ENCODE results near the gene RAPGEF4.

Gene RAPGEF4

DNA sequence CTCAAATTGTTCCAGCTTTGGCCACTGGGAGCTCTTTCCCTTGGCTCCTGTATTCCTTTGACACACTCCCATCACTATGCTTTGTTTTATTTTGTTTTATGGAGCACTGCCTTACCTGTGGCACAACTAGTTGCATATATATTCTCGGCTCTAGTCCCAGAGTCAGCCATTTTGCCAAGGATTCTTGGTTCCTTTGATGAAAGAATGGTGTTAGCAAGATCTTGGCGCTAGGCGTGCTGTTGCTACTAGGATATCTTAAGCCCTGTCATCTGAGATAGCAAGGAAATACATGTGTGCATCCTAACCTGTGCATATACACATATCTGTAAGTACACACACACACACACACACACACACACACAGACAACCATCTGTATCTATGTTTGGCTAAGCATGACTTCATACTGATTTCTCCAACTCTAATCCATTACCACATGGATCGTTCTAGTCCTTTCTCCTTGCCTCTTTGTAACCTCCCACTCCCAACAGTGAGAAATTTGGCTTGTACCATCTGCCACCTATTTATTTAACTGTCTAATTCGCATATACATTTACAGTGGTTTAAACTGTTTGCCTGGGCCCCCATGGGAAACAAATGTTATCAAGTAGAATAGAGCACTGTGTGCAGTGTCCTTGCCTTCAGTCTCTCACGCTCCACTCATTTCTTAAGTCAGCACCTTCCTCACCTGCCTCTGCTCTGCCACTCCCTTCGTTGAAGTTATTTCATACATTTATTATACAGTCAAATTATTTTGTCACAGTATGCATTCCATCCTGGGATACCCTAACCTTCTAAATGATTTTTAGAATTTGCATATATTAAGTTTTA, 202.5 kb downstream of the RAPGEF4 start:
- DNase-seq (ENCODE audit: low spot score), result no peak

DNA sequence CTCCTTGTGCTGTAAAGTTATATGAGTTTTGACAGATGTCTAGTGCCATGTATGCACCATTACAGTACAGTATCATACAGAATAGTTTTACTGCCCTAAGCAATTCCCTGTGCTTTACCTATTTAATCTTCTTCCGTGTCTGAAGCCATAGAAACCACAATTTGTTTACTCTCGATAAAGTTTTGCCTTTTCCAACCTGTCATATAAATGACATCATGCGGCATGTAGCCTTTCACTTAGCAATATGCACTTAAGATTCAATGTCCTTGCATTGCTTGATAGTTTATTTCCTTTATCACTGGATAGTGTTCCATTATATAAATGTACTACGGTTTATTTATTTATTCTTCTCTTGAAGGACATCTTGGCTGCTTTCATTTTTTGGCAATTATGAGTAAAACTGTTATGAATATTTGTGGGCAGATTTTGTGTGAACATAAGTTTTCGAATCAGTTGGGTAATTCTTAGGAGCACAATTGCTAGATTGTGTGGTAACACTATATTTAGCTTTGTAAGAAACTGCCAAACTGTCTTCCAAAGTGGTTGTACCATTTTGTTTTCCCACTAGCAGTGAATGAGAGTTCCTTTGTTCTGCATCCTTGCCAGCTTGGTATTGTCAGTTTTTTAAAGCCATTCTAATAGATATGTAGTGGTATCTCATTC, 203.2 kb downstream of the RAPGEF4 start:
- DNase-seq (ENCODE audit: low spot score), result no peak

DNA sequence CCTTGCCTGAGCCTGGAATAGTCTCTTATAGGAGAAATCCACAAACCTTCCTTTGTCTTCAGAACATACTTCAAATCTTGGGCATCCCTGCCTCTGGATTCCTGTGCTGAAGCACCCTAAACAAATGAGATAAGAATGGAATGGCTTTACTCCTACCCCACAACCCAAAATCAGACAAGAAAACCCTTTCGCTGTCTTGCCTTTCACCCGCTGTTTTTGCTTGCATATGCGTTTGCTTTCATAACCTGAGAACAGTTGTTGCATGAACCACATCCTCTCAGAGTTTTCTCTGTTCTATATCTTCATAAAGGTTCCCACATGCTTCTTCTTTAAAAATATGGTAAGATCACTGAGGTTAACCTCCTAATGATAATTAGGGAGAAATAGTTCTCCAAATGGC, 207.9 kb downstream of the RAPGEF4 start:
- DNase-seq (ENCODE audit: low spot score), result no peak

DNA sequence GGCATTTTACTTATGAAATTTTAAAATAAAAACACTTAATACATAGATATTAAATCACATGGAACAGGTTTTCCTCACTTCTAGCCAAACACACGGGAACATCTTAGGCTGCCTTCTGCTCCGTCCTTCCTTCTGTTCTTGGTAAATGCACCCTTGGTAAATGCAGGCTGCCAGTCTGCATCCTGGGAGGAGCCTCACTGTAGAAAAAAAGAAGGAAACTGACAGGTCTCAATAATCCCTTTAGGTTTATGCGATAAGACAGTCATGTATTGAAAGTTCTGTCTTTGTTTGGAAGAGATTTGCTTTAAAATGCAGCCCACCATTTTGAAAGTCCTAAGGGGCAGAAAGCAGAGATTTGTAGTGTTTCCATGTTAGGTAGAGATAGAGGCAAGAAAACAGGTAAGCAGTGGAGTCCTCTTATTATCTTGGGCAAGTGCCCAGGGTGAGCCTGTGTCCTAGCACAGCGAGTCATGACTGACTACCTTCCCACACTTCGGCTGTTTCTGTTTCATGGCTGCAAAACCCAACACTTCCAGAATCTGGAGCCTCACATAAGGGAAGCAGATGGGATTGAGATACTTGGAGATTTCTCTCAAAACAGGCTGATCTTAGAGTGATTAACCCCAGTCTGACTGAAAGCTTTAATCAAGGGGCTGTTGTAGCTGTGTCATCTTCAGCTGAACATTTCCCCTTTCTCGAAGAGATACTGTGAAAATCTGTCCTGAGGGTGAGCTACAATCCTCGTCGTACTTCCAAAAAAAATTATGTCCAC, 208.6 kb downstream of the RAPGEF4 start:
- no peak for DNase-seq (ENCODE audit: low spot score)

DNA sequence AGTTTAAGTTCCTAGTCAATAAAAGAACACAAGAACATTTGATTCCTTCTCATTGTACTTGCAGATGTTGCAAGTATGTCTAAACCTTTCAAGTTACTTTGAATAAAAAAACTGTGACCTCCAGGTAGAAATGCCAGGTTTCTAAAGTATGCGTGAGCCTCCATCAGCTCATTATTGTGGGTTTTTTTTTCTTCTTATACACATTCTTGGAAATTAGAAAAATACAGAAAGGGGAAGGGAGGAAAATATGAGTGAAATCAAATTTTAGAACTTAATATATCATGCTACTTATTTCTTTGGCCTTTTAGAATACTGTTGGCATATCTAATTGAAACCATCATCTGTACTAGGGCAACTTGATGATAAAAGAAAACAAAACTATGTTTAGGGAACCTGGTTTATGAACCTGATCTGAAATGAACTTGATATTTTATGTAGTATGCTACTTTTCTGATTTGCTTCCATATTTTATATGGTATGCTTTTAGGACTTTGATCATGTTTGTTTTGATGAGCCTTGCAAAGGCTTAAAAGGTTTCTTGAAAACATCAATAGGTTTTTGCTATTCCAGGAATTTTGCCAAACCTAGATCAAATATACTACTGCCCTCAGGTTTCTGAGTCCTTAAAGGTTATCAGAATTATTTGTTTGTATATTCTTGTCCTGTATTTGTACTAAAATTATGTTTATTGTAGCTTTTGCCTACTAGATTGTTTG, 209.3 kb downstream of the RAPGEF4 start:
- no peak for DNase-seq (ENCODE audit: low spot score)

DNA sequence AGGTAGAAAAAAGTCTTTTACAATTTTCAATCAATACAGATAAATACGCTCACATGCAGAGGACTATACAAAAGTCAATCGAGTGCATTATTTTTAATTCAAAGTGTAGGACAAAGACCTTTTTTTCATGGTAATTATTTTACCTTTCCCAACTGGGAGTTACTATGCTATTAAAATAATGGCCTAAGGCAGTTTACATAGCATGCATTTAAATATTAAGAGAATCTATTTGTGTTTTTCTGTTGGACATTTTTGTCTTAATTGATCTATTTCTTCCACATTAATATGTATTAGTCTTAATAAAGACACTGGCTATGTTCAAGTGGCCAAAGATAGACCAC, 209.8 kb downstream of the RAPGEF4 start:
- DNase-seq (ENCODE audit: low spot score), result no peak

DNA sequence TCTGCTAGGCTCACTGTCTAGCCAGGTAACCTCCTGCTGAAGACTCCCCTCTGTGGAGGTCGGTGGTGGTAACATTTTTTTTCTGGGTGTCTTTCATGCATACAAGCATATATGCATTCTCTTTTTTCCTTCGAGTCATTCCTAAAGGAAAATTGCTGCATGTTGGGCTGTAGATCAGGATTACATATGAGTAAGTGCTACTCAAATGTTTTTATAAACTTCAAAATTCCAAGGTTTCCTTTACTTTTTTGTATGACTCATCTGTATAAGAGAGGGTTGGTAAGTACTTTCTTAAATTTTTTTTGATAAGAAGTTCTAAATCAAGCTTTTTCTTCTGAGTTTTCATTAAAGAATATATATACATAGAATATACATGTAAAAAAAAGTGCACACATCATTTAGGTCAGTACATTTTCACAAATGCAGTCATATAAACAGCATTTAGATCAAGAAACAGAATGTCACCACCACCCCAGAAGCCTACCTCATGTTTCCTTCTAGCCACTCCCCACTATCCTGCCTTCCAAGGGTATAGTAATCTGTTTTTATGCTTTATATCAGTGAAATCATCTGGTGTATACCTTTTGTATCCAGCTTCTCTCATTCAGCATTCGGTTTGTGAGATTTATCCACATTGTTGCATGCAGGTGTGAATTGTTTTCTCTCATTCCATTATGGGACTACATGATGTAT, 212.0 kb downstream of the RAPGEF4 start:
- no peak for DNase-seq (ENCODE audit: low spot score)

DNA sequence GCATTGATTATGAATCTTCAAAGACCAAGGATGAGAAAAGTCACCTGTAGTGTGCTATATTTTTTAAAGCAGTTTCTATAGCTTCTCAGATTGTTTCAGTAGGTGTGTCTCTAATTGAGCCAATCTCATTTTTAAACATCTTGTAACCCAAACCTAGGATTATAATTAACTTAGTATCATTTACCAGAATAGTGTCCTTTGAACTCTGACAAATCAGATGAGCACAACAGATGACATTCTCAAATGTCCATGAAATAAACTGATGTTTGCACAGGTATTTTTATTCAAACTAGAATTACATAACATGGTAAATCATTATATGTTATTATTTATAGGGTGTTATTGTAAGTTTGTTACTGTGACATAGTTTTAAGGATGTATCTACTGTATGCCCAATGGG, 213.9 kb downstream of the RAPGEF4 start:
- no peak for DNase-seq (ENCODE audit: low spot score)

DNA sequence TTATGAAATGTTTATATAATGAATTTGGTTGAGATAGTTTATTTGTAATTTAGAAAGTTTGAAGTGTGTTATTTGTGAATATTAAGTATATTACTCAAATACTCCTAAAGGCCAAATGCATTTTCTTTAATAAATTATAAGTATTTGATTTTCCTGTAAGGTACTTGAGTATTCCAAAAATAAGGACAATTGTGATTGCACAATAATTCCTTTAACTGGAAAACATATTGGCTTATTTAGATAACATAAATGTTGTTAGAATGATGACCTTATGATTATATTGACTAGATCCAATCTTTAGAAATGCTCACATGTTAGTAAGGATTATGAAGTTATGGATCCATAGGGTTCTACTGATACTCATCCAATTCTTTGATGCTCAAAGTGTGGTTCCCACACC, 214.9 kb downstream of the RAPGEF4 start:
- DNase-seq (ENCODE audit: low spot score), result no peak

DNA sequence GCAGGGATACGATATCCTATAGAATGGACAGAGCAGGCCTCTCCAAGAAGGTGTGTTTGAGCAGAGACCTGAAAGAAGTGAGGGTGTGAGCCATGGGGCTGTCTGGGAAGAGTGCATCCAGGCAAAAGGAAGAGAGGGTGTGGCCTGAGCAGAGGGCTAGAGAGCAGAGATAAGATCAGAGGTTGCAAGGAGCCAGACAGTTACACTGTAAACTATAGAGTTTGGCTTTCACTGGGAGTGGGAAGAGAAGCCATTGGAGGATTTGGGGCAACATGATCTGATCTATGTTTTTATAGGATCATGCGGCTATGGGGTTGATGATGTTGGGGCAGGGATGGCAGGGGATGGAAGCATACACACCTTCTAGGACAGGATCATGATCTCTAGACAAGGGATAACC, 215.9 kb downstream of the RAPGEF4 start:
- no peak for DNase-seq (ENCODE audit: low spot score)

DNA sequence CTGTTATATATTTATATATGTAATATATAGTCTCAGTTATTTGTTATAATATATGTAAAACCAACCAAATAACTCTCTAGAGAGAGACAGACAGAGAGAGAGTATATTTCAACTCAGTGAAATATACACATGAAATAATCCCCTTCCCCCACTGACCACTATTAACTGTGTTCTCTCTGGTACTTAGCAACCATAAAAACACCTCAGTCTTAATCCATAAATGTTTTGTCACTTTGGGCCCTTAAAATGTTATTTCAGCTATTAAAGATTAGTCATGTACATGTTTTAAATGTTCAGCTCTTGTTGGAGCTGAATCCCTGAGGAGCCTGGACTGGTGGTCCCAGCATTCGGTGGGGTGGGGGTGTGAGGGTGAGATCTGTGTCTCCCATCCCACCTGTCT, 217.8 kb downstream of the RAPGEF4 start:
- DNase-seq (ENCODE audit: low spot score), result no peak

DNA sequence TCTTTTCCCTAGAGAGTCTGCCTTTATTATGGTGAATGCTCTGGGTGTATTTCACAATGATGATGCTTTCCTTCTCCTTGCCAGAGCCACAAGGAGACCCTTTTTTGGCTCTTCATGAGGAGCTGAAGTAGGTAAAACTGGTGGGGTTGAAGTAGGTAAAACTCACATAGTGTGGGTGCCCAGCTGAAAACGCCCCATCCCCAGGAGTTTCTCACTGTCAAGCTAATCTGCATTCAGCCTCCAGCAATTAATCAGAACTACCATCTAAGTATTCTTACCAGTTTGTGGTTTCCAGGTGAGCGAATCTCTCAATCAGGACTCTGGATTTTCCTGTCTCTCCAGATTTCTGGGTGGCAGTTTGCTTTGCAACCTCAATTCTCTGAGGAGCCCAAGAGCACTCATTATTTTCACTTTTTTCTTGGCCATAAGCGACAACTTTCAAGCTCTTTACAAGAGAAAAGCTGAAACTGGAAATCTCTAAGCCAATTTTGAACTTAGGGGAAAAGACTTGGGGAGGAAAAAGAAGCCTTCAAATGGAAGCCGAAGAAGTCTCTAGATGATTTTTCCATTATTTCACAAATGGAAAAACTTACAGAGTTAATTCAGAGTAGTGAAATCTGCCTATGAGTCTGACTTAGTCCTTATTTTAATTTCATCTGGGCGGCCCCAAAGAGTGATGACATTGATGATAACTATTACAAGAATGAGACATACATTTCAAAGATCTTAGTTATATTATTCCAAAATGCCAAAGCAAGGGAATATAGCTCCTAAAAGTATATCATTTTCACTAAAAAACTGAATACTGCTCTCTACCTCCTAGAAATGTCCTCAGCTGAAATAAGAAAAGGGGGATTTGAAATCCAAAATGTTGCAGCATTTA, 218.6 kb downstream of the RAPGEF4 start:
- no peak for DNase-seq (ENCODE audit: low spot score)

DNA sequence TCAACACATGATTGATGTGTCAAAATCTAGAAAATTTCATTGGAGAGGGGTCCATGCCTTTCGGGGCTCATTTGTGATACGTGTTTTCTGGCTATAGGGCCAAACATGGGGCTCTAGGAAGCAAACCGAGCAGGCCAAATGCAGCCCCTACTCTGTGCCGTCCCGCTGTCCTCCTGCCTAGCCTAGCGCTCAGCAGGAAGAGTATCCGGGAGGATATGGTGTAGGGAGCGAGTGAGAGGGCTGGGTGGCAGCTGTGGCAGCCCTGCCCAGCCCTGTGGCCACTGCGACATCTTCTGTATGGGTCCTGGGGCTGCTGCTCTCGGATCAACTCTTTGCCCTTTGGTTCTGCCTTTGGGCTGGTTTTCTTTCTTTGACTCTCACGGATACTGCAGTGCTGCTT, 219.9 kb downstream of the RAPGEF4 start:
- DNase-seq (ENCODE audit: low spot score), result no peak

DNA sequence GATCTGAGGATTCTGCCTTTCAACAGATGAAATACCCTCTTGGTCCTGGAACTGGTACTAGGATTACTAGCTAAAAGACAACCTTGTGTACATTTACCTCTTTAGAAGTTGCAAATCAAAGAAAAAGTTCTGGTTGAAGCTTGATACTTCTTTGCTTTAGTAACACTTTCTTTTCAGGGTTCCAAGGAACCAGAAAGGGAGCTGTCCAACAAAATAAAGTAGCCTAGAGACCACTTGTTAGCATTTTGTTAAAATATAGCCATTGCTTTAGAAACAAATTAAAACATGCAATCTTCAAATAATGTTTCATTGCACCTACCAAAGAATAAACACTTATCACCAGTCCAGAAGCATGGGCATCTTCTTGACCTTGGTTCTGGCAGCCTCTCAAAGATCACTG, 222.1 kb downstream of the RAPGEF4 start:
- no peak for DNase-seq (ENCODE audit: low spot score)

DNA sequence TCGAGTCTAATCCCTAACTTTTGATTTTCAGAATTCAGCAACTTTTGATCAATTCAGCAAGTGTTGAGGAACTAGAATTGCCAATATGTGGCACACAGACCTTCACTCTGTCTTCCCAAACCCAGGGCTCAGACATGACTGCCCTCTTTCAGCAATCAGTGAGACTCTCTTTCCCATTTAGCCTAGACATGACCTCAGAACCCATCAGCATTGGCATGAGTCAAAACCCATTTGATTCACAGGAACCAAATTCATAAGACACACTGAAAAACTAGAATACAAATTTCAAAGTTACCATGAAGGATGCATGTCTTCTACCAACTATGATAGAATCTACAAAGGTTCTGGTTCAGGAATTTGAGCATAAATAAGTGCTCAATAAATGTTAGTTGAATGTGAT, 226.4 kb downstream of the RAPGEF4 start:
- DNase-seq (ENCODE audit: low spot score), result no peak

DNA sequence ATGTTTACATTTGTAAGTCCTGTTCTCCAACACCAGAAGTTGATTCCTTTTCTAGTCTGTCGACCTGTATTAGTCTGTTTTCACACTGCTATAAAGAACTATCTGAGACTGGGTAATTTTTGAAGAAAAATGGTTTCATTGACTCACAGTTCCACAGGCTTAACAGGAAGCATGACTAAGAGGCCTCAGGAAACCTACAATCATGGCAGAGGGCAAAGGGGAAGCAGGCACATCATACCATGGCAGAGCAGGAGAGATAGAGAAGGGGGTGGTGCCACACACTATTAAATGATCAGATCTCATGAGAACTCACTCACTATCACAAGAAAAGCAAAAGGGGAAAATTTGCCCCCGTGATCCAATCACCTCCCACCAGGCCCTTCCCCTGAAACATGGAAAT, 227.2 kb downstream of the RAPGEF4 start:
- no peak for DNase-seq (ENCODE audit: low spot score)

DNA sequence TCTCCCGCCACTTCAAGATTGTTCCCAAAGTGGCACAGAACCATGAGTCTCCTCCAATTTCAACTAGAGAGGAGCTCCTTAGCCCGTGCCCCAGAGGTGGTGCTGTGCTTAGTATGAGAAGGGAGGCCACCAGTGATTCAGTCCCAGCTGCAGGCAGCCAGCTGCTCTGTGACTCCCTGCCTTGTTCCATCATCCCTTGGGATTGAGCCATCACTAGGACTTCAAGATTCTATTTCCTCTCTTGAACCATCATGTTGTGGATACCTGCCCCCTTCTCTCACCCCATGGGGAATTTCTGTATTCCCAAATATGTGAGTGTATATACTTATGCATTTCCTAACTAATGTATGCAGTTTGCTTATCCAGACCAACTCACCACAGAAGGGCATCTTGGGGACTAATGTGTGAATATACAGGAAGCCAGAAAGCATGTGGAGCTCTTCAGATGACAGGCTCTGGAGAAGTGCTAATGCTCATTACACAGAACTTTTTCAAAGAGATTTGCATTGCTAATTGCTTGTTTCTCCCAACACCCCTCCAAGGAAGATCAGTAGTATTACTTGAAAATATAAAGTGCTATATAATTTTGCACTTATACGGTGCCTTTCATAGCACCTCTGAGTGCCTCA, 229.0 kb downstream of the RAPGEF4 start:
- DNase-seq (ENCODE audit: low spot score), result no peak

DNA sequence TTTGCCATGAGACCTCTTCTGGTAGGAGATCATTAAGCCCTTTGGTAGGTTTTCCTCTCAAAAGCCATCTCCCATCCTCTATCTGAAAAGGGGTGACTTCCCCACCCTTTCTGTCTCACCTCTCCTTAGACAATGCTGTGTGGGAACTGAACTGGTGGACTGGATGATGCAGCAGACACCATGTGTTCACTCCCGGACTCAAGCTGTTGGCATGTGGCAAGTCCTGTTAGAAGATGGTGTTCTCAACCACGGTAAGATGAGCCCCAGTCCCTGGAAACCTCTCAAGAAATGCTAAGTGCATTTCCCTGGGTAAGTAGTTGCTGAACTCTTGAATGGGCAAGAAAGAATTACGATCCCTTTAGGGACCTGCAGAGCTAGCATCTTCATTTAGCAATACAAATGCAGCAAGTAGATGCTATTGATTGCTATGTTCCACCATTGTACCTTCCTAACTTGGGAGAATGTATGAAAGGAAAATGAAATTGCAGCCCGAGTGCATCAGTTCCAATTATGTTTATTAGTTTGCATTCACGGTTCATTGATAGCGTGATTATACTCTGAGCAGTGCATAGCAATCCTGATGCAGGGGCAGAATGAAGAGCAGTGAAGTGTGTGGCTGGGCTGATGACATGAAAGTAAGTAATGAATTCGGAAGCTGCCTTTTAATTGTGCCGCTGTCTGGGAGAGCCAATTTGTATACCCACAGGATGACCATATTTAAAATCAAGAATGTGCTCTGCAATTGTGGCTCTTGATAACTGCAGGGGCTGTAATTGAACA, 230.0 kb downstream of the RAPGEF4 start:
- DNase-seq (ENCODE audit: low spot score), result no peak

All from left forelimb (tissue), 1 donor.